ENCODE measurements around the gene ZNF280C.

DNA sequence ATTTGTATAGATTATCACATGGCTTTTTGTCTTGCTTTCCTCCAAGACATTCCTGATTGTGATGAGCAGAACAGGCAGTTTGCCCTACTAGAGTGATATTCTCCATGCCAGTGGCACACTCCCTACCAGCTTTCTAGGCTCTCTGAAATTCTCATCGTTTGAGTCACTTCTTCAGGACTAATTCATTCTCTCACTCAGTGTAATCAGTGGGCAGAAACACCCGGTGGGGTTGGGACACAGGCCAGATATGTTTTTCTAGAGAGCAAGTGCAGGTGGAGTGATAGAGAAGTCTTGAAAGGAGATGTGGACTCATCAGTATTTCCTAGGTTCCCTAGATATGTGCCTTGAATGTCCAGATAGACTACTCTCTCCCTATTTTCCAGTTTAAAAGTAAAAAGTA lies 83.8 kb downstream of the ZNF280C start:
- TF ChIP-seq, protein P1, sequence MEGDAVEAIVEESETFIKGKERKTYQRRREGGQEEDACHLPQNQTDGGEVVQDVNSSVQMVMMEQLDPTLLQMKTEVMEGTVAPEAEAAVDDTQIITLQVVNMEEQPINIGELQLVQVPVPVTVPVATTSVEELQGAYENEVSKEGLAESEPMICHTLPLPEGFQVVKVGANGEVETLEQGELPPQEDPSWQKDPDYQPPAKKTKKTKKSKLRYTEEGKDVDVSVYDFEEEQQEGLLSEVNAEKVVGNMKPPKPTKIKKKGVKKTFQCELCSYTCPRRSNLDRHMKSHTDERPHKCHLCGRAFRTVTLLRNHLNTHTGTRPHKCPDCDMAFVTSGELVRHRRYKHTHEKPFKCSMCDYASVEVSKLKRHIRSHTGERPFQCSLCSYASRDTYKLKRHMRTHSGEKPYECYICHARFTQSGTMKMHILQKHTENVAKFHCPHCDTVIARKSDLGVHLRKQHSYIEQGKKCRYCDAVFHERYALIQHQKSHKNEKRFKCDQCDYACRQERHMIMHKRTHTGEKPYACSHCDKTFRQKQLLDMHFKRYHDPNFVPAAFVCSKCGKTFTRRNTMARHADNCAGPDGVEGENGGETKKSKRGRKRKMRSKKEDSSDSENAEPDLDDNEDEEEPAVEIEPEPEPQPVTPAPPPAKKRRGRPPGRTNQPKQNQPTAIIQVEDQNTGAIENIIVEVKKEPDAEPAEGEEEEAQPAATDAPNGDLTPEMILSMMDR (IDR thresholded peaks at IDR 0.05; ENCODE audit: low read length), result no peak
- no peak for TF ChIP-seq EZH2 (IDR thresholded peaks at IDR 0.05; ENCODE audit: borderline replicate concordance, low read length)
